ENCODE results near the gene LPCAT1. TPM values are rescaled to one million over a fixed set of nuclear protein-coding genes. Genes with fewer than 3 reads are reported as not detected.

Gene LPCAT1
- total and polyA plus RNA-seq, 10 of the 15 experiments (the other 5 are each of a cell fraction or from before 2014, with no cell fraction given), result 2.3 to 109 (median 72.7) TPM

DNA sequence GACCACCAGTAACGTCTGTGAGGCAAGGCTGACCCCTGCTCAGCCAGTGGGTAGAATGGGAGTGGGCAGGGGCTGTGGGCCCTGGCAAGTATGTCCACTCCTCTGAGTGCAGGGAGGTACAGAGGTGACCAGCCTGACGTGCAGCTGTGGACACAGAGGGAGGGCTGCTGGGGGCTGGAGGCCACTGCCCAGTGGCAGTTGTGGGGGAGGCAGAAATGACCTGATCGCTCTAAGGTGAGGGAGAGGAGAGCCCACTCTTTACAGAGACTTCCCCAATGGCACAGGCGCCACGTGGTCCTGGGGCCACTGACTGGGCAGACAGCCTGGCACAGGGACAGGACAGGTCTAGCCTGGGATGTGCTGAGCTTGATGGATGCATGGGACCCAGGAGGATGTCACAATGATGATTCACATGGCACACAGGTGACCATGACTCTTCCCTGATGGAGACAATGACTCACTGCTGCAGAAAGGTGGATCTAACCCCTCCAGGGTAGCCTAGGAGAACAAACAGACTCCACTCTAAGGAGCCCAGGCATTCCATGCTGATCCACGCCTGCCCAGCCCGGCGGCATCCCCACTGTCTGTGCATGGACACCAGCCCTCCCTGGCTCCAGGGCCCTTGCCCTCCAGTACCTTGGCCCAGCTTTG lies 7.7 kb downstream of the LPCAT1 start:
- ChIA-PET RAD21 (ENCODE audit: unreplicated experiment) (no interaction called here), POLR2A (interaction anchor here (1.1 kb wide), 1 partner anchor 12 kb away, joined by 3 read pairs; no protein-coding TSS in a partner anchor), SMC1A (ENCODE audit: uncharacterized antibody, unreplicated experiment) (interaction anchor here (0.9 to 1.1 kb wide), 2 partner anchors 13 to 17 kb away, joined by 3 to 4 read pairs; no protein-coding TSS in a partner anchor), CTCF (interaction anchor here (0.6 to 1.3 kb wide), 4 partner anchors 12 to 1086 kb away, joined by 3 to 7 read pairs (median 3); no protein-coding TSS in a partner anchor)
- Histone ChIP-seq H3K4me3 (no peak overlapping the region), H4K20me1 (ENCODE audit: control insufficient read depth, insufficient read depth) (peaks cover 5% of the 10 kb centered on the region), H3K27ac (ENCODE audit: control insufficient read depth, insufficient read depth) (no peak overlapping the region), H3K27me3 (replicated peaks in 1 of 2; ENCODE audit: control insufficient read depth in 2 of 2, insufficient read depth in 2 of 2, low read length in 1 of 2) (no peaks in the 10 kb centered on the region), H3K36me3 (ENCODE audit: control insufficient read depth in 2 of 2, insufficient read depth in 2 of 2, low read length in 1 of 2) (peaks cover 27 to 35% of the 10 kb centered on the region in 2 experiments), H3K4me1 (ENCODE audit: control insufficient read depth, insufficient read depth, low read length) (peaks cover 4% of the 10 kb centered on the region), H2AFZ (ENCODE audit: control insufficient read depth, low read depth, low read length) (no peak overlapping the region), H3K79me2 (ENCODE audit: control insufficient read depth, insufficient read depth, low read length) (peaks cover 52% of the 10 kb centered on the region), H3K9ac (ENCODE audit: control insufficient read depth, insufficient read depth, low read length) (no peak overlapping the region), H3K9me3 (replicated peaks; ENCODE audit: control insufficient read depth, insufficient read depth, low read length) (no peaks in the 10 kb centered on the region), H3K4me2 (ENCODE audit: control insufficient read depth, insufficient read depth) (no peak overlapping the region)
- no peak; the same call in 2 of the 3 replicates for ATAC-seq
- WGBS (ENCODE audit: insufficient coverage, insufficient replicate concordance, low lambda C conversion rate, missing lambda C conversion rate), result 95% methylated on average over 8 of the region's 8 CpGs
- in situ Hi-C loops (cut with MboI), result no loop called here
- no TSS peak for BruUV-seq (replicated peaks)
- peak; percentile 21 for TF ChIP-seq POLR2A (IDR thresholded peaks at IDR 0.05; ENCODE audit: low read depth, low read length)
- TF ChIP-seq, protein P1, sequence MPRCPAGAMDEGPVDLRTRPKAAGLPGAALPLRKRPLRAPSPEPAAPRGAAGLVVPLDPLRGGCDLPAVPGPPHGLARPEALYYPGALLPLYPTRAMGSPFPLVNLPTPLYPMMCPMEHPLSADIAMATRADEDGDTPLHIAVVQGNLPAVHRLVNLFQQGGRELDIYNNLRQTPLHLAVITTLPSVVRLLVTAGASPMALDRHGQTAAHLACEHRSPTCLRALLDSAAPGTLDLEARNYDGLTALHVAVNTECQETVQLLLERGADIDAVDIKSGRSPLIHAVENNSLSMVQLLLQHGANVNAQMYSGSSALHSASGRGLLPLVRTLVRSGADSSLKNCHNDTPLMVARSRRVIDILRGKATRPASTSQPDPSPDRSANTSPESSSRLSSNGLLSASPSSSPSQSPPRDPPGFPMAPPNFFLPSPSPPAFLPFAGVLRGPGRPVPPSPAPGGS (IDR thresholded peaks at IDR 0.05; ENCODE audit: borderline replicate concordance, insufficient read depth, low read depth, low read length, poor library complexity, severe bottlenecking), result no peak
- intact Hi-C loops (cut with micrococcal nuclease; ENCODE audit: unreplicated experiment), result no loop called here
- no peak for FAIRE-seq
- DNase-seq (ENCODE audit: low read depth, low spot score), result no peak

DNA sequence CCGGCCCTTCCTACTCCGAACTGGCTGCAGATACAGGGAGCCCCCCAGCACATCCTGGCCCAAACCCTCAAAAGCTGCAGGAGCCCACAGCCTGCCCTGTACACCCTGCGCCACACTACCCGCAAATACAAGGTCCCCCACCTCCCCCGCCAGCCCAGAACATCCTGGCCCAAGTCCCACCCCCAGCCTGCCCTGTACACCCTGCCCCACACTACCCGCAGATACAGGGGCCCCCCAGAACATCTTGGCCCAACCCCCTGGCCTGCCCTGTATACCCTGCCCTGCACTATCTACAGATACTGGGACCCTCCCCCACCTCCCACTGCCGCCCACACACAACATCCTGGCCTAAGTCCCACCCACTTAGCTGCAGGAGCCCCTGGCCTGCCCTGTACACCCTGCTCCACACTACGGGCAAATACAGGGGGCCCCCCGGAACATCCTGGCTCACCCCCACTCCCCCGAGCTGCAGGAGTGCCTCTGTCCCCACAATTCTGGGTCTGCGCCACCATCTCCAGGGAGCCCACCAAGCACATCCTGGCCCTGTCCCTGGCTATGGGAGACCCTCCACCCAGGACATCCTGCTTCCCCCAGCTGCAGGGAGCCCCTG lies 8.3 kb downstream of the LPCAT1 start:
- no peak for DNase-seq (ENCODE audit: low read depth, low spot score)

More for the DNA sequence above, 8.3 kb downstream of the LPCAT1 start:
- FAIRE-seq (no peak), ATAC-seq (no peak)
- POLR2A ChIA-PET, result interaction anchor here (0.5 kb wide), 1 partner anchor 111 kb away, joined by 3 read pairs; no protein-coding TSS in a partner anchor
- Histone ChIP-seq H3K27me3 (replicated peaks in 1 of 2; ENCODE audit: control insufficient read depth in 2 of 2, insufficient read depth in 2 of 2, low read length in 1 of 2) (no peaks in the 10 kb centered on the region), H4K20me1 (ENCODE audit: control insufficient read depth, insufficient read depth) (peaks cover 5% of the 10 kb centered on the region), H3K9me3 (replicated peaks; ENCODE audit: control insufficient read depth, insufficient read depth, low read length) (no peaks in the 10 kb centered on the region), H2AFZ (ENCODE audit: control insufficient read depth, low read depth, low read length) (no peak overlapping the region), H3K4me1 (ENCODE audit: control insufficient read depth, insufficient read depth, low read length) (peaks cover 4% of the 10 kb centered on the region), H3K4me2 (ENCODE audit: control insufficient read depth, insufficient read depth) (no peak overlapping the region), H3K4me3 (no peak overlapping the region), H3K79me2 (ENCODE audit: control insufficient read depth, insufficient read depth, low read length) (peaks cover 50% of the 10 kb centered on the region), H3K36me3 (ENCODE audit: control insufficient read depth in 2 of 2, insufficient read depth in 2 of 2, low read length in 1 of 2) (peaks cover 25 to 41% of the 10 kb centered on the region in 2 experiments), H3K9ac (ENCODE audit: control insufficient read depth, insufficient read depth, low read length) (no peak overlapping the region), H3K27ac (ENCODE audit: control insufficient read depth, insufficient read depth) (no peak overlapping the region)
- TF ChIP-seq MYB (IDR thresholded peaks at IDR 0.05; ENCODE audit: borderline replicate concordance, low read depth, low read length) (no peak), ZNF687 (IDR thresholded peaks at IDR 0.05) (no peak), IKZF2 (IDR thresholded peaks at IDR 0.05) (no peak), MYC (IDR thresholded peaks at IDR 0.05; ENCODE audit: insufficient read depth, insufficient read length, insufficient replicate concordance, low read length, severe bottlenecking) (no peak), RBBP5 (conservative IDR thresholded peaks at IDR 0.05) (no peak), NBN (IDR thresholded peaks at IDR 0.05) (no peak), POLR2A (IDR thresholded peaks at IDR 0.05; ENCODE audit: low read depth, low read length) (peak; percentile 52)
- TF ChIP-seq, protein P2, sequence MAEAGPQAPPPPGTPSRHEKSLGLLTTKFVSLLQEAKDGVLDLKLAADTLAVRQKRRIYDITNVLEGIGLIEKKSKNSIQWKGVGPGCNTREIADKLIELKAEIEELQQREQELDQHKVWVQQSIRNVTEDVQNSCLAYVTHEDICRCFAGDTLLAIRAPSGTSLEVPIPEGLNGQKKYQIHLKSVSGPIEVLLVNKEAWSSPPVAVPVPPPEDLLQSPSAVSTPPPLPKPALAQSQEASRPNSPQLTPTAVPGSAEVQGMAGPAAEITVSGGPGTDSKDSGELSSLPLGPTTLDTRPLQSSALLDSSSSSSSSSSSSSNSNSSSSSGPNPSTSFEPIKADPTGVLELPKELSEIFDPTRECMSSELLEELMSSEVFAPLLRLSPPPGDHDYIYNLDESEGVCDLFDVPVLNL (IDR thresholded peaks at IDR 0.05; ENCODE audit: low read depth, low read length), result no peak
- SMC1A ChIA-PET (ENCODE audit: uncharacterized antibody, unreplicated experiment), result no interaction called here
- CTCF ChIA-PET, result no interaction called here
- intact Hi-C loops (cut with micrococcal nuclease; ENCODE audit: unreplicated experiment), result no loop called here
- BruUV-seq (replicated peaks), result no TSS peak
- 89% methylated on average over 8 of the region's 11 CpGs for WGBS (ENCODE audit: insufficient coverage, insufficient replicate concordance, low lambda C conversion rate, missing lambda C conversion rate)
- RAD21 ChIA-PET (ENCODE audit: unreplicated experiment), result no interaction called here
- in situ Hi-C loops (cut with MboI), result no loop called here
